ENCODE results near the gene HOXA11.
A peak's percentile ranks its signal among the peaks of the same experiment; 100 is the strongest.

Gene HOXA11

DNA sequence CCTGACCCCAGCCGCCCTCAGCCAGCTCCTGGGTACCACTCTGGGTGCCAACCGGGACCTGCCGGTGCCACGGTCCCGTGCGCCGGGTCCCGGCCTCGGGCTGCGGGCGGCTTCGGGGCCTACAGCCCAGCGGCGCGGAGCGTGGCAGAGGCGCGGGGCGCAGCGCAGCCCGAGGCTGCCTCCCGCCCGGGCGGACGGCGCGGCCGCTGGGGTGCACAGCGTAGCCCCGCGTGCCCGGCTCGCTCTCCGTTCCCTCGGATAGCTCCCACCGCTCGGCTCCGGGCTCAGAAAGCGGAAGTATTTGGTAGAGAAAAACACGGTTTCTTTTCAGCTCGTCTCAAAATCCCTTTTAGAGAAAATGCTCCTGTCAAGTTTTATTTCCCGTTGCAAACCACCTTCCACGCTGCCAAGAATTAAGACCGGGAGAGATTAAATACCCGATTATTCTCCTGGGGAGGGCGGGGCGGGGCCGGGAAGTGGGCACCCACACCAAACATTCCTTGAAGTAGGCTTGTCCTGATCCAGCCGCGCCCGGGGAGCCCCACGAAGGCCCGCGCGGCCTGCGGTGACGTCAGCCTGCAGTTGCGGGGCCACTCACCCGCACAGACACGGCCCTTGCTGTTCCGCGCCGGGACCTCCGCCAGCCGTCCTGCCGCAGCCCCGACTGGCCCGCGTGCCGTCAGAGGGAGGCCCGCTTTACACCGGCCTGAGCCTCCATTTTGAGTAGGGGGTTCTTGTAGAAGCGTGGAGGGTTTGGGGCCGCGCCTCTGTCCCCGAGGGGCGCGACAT, 7.7 kb upstream of the HOXA11 start:
- no peak for DNase-seq

DNA sequence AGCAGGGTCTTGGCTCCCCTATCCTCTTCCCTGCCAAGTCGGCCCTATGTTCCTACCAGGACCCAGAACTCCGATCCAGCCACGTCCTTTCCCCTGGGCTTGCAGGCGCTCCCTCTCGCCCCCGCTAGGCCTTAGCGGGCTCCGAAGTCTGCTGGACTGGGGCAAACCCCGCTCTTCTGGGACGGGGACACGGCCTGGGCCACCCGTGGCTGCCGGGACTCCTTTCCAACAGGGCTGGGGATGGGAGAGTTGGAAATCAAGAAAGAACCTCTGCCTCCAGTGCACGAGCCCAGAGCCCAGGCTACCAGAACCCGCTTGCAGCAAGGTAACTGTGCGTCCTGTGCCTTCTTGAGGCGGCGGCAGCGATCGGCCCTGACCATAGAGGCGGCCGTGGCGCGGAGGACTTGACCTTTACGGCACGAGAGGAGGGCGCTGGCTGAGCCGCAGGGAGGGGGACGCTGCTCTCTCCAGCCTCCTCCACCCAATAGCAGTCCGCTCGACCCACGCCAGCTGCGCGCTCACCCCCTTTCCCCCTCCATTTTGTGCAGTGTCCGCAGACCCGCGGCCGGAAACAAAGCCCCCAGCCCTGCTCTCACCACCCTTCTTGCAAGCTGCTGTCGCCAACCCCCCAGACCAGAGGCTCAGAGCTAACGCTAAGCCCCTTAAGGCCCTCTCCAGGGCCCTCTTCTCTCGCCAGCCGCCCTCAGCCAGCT, 7.0 kb upstream of the HOXA11 start:
- no peak for DNase-seq

DNA sequence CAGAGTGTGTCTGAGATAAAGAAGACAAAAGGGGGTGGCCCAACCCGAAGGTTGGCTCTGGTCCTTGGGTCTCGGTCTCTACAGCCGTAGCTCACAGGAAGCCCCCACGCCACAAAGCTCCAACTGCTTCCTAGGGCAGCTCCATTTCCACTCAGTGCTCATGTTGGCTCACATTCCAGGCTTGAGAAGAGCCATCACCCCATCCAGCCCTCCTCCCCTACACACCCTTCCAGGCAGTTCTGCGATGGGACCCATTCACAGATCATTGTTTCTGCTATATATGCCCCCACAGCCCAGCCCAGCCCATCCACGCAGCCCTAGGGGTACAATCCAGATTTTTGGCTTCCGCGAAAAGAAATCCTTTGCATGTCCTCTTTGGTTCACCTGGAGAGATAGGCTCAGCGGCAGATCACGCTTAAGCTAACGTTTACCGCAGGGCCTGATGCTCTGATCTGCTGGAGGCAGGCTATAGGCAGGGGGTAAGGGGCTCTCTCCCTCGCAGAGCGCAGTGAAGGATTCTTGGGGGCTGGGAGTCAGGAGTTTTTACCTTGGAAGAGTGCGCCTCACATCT, 6.2 kb upstream of the HOXA11 start:
- DNase-seq, result no peak

DNA sequence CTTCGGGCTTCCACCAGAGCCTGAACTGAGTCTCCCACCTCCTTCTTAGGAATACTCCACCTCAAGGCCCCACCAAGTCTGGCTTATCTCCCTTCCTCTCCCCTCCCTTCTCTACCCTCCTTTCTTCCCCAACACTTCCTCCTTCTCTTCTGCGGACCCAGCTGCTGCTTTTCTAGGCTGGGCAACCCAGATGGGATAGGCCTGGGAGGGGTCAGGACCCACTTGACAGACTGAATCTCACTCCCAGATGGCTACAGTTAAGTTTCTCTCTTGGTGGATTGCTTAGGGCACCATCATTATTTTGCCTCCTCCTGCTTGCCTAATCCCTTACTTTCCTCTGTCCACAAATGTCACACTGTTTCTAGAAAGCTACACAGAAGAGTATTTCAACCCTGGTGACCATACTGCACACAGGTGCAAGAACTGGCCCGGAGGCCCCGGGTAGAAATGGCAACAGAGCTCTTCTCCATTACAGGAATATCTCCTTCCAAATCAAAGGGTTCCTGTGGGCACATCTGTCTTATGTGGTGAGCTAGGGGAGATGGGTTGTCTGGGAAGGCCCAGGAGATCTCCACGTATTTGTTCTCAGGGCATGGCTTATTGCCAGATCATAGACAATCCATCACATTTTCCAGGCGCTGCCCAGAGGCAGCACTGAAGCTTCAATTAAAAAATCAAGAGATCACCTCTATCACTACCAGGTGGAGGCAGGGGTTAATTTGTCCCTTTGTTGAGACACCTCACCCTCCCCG, 5.1 kb upstream of the HOXA11 start:
- DNase-seq, result no peak

GRCh38 chr7:27189295-27189996, 4.4 kb upstream of the HOXA11 start:
- no peak for DNase-seq

- DNase-seq, result no peak
These were observed 3.6 kb upstream of the HOXA11 start for GRCh38 chr7:27188386-27189294.

- DNase-seq, result no peak
These were observed 2.7 kb upstream of the HOXA11 start for GRCh38 chr7:27187475-27188385.

DNA sequence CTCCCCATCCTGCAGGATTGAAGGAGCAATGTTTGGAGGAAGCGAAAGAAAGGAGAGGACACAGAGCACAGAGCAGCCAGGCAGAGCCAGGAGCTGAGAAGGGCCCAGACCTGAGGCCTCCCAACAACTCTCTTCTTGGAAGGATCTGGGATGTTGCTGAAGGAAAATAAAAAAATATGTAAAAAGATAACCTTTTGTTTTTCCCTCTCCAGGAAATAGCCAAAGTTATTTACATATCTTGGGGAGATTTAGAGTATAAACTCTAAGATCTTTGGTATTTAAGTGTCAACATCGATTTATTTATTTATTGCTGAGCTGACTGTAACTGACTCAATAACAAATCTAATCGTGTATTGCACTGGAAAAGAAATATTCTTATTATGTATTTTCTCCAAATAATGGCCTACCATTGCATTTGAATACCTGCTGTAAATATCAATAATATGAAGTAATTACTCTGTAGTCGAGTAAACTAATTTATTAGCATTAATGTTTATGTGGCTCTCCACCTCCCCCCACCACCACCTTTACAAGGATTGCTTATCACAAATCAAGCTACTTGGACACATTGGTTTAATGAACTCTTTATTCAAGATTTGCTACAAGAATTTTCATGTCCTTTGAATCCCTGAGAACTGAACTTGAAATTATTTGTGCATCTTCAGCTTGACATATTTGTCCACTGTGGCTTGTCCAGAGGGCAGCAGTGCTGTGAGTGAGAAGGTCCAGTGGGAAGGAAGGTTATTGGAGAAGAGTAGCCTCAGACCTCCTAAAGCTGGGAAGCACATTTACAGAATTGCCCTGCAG, 1.8 kb upstream of the HOXA11 start:
- DNase-seq, result no peak

- no peak for DNase-seq
These were observed 1.0 kb upstream of the HOXA11 start for GRCh38 chr7:27185854-27186667.

DNA sequence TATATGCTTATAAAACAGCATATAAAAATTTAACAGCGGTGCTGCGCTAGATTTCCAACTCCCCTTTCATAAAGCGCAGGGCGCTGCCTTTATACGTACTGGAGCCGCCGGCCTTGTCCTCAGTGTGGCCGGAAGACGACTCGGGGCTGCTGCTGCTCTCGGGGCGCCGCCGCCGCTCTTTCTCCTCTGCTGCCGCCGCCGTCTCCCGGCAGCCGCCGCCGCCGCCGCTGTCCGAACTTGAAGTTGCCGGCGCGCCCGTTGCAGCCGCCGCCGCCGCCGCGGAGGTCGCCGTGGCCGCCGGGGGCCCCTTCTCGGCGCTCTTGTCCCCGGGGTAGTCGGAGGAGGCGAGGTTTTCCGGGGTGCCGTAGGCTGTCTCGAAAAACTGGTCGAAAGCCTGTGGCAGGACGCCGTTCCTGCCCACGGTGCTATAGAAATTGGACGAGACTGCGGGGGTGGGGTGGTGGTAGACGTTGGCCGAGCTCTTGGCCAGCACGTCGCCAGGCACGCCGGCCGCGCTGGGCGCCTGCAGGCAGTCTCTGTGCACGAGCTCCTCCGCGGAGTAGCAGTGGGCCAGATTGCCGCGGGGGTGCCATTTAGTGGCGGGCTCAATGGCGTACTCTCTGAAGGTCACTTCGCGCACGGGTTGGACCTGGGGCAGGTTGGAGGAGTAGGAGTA, 557 bp downstream of the HOXA11 start:
- DNase-seq, result peak; percentile 52

DNA sequence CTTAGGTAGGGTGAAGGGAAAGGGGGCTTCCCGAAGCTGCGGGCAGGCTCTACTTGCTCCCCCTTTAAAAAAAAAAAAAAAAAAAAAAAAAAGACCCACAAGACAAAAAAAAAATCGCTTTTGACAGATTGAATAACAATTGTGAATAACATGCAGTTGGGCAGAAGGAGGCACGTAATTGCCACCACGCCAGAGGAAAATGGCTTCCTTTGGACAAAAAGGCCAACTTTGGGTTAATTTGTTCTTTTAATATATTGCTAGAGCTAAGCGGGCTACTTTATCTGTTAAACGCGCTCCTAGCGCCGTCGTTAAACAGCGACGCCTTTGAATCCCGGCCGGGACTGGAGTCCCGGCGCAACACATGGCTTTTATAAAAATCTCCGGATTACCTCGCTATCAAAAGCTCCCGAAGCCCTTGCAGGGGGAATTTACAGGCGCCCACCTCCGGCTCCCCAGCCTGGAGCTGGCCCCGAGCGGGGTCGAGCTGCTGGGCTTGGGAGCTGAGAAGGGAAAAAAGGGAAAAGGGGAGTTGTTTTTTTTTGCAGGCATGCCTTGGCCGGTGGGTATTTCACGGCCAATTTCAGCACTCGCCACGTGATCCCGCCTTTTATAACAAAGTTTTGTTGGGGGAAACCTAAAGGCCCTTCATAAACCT, 1.2 kb downstream of the HOXA11 start:
- peak; percentile 46 for DNase-seq

GRCh38 chr7:27182861-27183681, 2.0 kb downstream of the HOXA11 start:
- DNase-seq, result peak; percentile 54

GRCh38 chr7:27182285-27182841, 2.7 kb downstream of the HOXA11 start:
- no peak for DNase-seq

GRCh38 chr7:27181795-27182275, 3.2 kb downstream of the HOXA11 start:
- DNase-seq, result no peak

- DNase-seq, result no peak
These were observed 4.3 kb downstream of the HOXA11 start for GRCh38 chr7:27180431-27181420.

Data from NCI-H1105 treated with DMSO at 0.1 percent for 48 hours (cell line).